HEK293 (cell line): ENCODE data around the gene SPECC1.
"Not testable (repeated sequence)": the region's sequence is repeated elsewhere in the genome, so short reads cannot be mapped to it uniquely, and the experiment has no call there.

Experiments
- CTCF ChIA-PET: fragments of 350-600 bp; formaldehyde crosslinking; extraction: SDS; loops from one replicate; lab custom pipeline; 2021; ENCODE audit warnings: antibody characterized with exemption; lab: Yijun Ruan, JAX
- POLR2A ChIA-PET: fragments of 300-600 bp; formaldehyde crosslinking; extraction: SDS; loops from one replicate; lab custom pipeline; 2020; ENCODE audit warnings: antibody characterized with exemption, inconsistent platforms; lab: Yijun Ruan, JAX
- H3K27ac ChIP-seq: fragments of 200-500 bp; sonication (Bioruptor generic); 2 replicates; pipeline ENCODE4 v1.5.1; 2014; ENCODE audit warnings: low read depth, low read length, control low read depth, inconsistent platforms; ENCODE audit errors: extremely low read depth
- H3K36me3 ChIP-seq, 2 experiments: fragments of 200-500 bp in 1 of 2; sonication (Bioruptor generic) in 1 of 2; 1 replicate in 1 of 2; 2 replicates in 1 of 2; pipeline ENCODE4 v1.5.1; 2014 to 2017; ENCODE audit warnings: inconsistent platforms in 2 of 2, low read length in 2 of 2; ENCODE audit not compliant: control insufficient read depth in 2 of 2, insufficient read depth in 1 of 2
- H3K4me1 ChIP-seq: fragments of 200-500 bp; sonication (Bioruptor generic); 2 replicates; pipeline ENCODE4 v1.5.1; 2014; ENCODE audit warnings: mild to moderate bottlenecking, low read length, inconsistent platforms; ENCODE audit not compliant: control insufficient read depth, insufficient read depth
- H3K4me3 ChIP-seq: 2 replicates; pipeline ENCODE4 v1.5.1; 2011; ENCODE audit warnings: low read depth, mild to moderate bottlenecking, control low read depth, low read length, moderate library complexity
- H3K9me3 ChIP-seq: fragments of 200-500 bp; sonication (Bioruptor generic); 2 replicates; pipeline ENCODE4 v1.5.1; 2014; ENCODE audit warnings: low read depth, low read length, inconsistent platforms; ENCODE audit not compliant: control insufficient read depth, insufficient read depth
- EGR2 ChIP-seq: fragments of 450-650 bp; formaldehyde crosslinking; IDR thresholded peaks from 2 replicates; pipeline ENCODE4 v1.5.1; 2016; ENCODE audit warnings: low read depth, missing biosample characterization, missing genetic modification characterization
- GLI2 ChIP-seq: fragments of 450-650 bp; formaldehyde crosslinking; IDR thresholded peaks from 2 replicates; pipeline ENCODE4; 2017; ENCODE audit warnings: missing biosample characterization, missing genetic modification characterization, low read depth, borderline replicate concordance
- KLF1 ChIP-seq: fragments of 450-650 bp; formaldehyde crosslinking; IDR thresholded peaks from 2 replicates; pipeline ENCODE4 v1.5.1; 2016; ENCODE audit warnings: missing biosample characterization, missing genetic modification characterization
- RBAK ChIP-seq: fragments of 450-650 bp; formaldehyde crosslinking; IDR thresholded peaks from 2 replicates; pipeline ENCODE4 v1.5.1; 2016; ENCODE audit warnings: missing biosample characterization, missing genetic modification characterization
- SCRT1 ChIP-seq: fragments of 450-650 bp; formaldehyde crosslinking; IDR thresholded peaks from 2 replicates; pipeline ENCODE4 v1.5.1; 2016; ENCODE audit warnings: missing biosample characterization, missing genetic modification characterization, borderline replicate concordance
- SETDB1 ChIP-seq: IDR thresholded peaks from one replicate; pipeline ENCODE4 v1.6.1; 2017; ENCODE audit warnings: mild to moderate bottlenecking, low read length, moderate library complexity, mixed read lengths; ENCODE audit not compliant: insufficient read length
- SP2 ChIP-seq: fragments of 450-650 bp; formaldehyde crosslinking; IDR thresholded peaks from 2 replicates; pipeline ENCODE4 v1.5.1; 2016; ENCODE audit warnings: missing biosample characterization, missing genetic modification characterization
- ZBTB17 ChIP-seq: fragments of 450-650 bp; formaldehyde crosslinking; IDR thresholded peaks from 2 replicates; pipeline ENCODE4 v1.5.1; 2016; ENCODE audit warnings: missing biosample characterization, missing genetic modification characterization
- ZFHX2 ChIP-seq: fragments of 450-650 bp; formaldehyde crosslinking; conservative IDR thresholded peaks from 2 replicates; pipeline ENCODE4 v1.5.1; 2016; ENCODE audit warnings: missing biosample characterization, missing genetic modification characterization
- ZIC2 ChIP-seq: fragments of 450-650 bp; formaldehyde crosslinking; IDR thresholded peaks from 2 replicates; pipeline ENCODE4 v1.5.1; 2016; ENCODE audit warnings: missing biosample characterization, missing genetic modification characterization
- ZNF112 ChIP-seq: fragments of 450-650 bp; formaldehyde crosslinking; IDR thresholded peaks from 2 replicates; pipeline ENCODE4 v1.5.0; 2017; ENCODE audit warnings: missing biosample characterization, missing genetic modification characterization
- ZNF157 ChIP-seq: fragments of 450-650 bp; formaldehyde crosslinking; IDR thresholded peaks from 2 replicates; pipeline ENCODE4 v1.5.1; 2016; ENCODE audit warnings: missing biosample characterization, missing genetic modification characterization
- ZNF169 ChIP-seq: fragments of 450-650 bp; formaldehyde crosslinking; IDR thresholded peaks from 2 replicates; pipeline ENCODE4 v1.5.1; 2016; ENCODE audit warnings: missing biosample characterization, missing genetic modification characterization
- ZNF324 ChIP-seq: fragments of 450-650 bp; formaldehyde crosslinking; IDR thresholded peaks from 2 replicates; pipeline ENCODE4 v1.5.1; 2016; ENCODE audit warnings: missing biosample characterization, missing genetic modification characterization
- ZNF391 ChIP-seq: fragments of 450-650 bp; formaldehyde crosslinking; IDR thresholded peaks from 2 replicates; pipeline ENCODE4 v1.5.1; 2016; ENCODE audit warnings: low read depth, missing biosample characterization, missing genetic modification characterization, borderline replicate concordance
- ZNF514 ChIP-seq: fragments of 450-650 bp; formaldehyde crosslinking; IDR thresholded peaks from 2 replicates; pipeline ENCODE4 v1.5.1; 2016; ENCODE audit warnings: missing biosample characterization, missing genetic modification characterization
- ZNF544 ChIP-seq: fragments of 450-650 bp; formaldehyde crosslinking; IDR thresholded peaks from 2 replicates; pipeline ENCODE4 v1.5.0; 2017; ENCODE audit warnings: missing biosample characterization, missing genetic modification characterization
- ZNF558 ChIP-seq: fragments of 450-650 bp; formaldehyde crosslinking; IDR thresholded peaks from 2 replicates; pipeline ENCODE4 v1.5.1; 2016; ENCODE audit warnings: missing biosample characterization, missing genetic modification characterization
- ZNF626 ChIP-seq: fragments of 450-650 bp; sonication (Bioruptor Pico); formaldehyde crosslinking; IDR thresholded peaks from 2 replicates; pipeline ENCODE4 v1.5.1; 2018; ENCODE audit warnings: missing biosample characterization, missing genetic modification characterization, inconsistent platforms
- ZNF843 ChIP-seq: fragments of 450-650 bp; formaldehyde crosslinking; IDR thresholded peaks from 2 replicates; pipeline ENCODE4 v1.5.1; 2016; ENCODE audit warnings: missing biosample characterization, missing genetic modification characterization
- ZSCAN30 ChIP-seq: fragments of 450-650 bp; IDR thresholded peaks from 2 replicates; pipeline ENCODE4 v1.5.1; 2018; ENCODE audit warnings: missing biosample characterization, mild to moderate bottlenecking, missing genetic modification characterization, moderate library complexity
- TF ChIP-seq, protein P1 (sequence below): sonication (generic); formaldehyde crosslinking; IDR thresholded peaks from 2 replicates; pipeline ENCODE4 v1.8.1; 2022; ENCODE audit warnings: mild to moderate bottlenecking, moderate library complexity, missing genetic modification reagents

The SPECC1 gene

DNA sequence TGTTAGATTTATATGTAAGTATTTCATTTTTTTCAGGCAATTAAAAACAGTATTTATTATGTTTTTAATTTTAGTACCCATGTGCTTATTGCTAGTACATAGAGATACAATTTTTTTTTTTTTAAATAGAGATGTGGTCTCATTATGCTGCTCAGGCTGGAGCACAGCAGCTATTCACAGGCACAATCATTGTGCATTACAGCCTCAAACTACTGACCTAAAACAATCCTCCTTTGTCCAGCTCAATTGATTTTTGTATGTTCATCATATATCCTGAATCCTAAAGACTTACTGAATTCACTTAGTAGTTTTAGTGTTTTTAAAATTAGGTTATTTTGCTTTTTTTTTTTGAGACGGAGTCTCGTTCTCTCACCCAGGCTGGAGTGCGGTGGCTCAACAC, 26.3 kb downstream of the SPECC1 start:
- POLR2A ChIA-PET: no interaction called here
- TF ChIP-seq ZNF391 (no peak), ZIC2 (tag by site-specific recombination) (no peak), ZSCAN30 (tag by site-specific recombination) (no peak), KLF1 (tag by site-specific recombination) (no peak), ZNF558 (no peak), SP2 (tag by site-specific recombination) (no peak), SCRT1 (no peak), ZNF157 (tag by site-specific recombination) (no peak), ZNF544 (tag by site-specific recombination) (no peak), ZNF169 (no peak)
- TF ChIP-seq, protein P1, sequence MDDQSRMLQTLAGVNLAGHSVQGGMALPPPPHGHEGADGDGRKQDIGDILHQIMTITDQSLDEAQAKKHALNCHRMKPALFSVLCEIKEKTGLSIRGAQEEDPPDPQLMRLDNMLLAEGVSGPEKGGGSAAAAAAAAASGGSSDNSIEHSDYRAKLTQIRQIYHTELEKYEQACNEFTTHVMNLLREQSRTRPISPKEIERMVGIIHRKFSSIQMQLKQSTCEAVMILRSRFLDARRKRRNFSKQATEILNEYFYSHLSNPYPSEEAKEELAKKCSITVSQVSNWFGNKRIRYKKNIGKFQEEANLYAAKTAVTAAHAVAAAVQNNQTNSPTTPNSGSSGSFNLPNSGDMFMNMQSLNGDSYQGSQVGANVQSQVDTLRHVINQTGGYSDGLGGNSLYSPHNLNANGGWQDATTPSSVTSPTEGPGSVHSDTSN (CRISPR knock-in tag): no peak

DNA sequence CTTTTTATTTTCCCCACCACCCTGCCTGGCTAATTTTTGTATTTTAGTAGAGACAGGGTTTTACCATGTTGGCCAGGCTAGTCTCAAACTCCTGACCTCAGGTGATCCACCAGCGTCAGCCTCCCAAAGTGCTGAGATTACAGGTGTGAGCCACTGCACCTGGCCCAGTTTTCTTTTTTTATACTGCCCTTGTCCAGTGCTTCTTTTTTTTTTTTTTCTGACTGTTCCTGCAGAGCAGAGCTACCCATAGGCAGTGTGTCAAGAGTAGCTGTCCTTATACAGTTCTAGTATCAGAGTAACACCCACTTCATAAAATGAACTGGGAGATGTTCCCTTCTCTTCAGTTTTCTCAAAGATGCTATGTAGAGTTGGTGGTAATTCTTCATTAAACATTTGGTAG, 28.1 kb downstream of the SPECC1 start:
- H3K36me3 ChIP-seq, CTCF ChIA-PET, H3K9me3 ChIP-seq, H3K4me3 ChIP-seq, H3K4me1 ChIP-seq, POLR2A ChIA-PET, H3K27ac ChIP-seq: not testable (repeated sequence)

More for the DNA sequence above, 26.3 kb downstream of the SPECC1 start:
- H3K4me1 ChIP-seq: no peaks in the 10 kb centered on the region
- CTCF ChIA-PET: interaction anchor here (0.7 to 0.8 kb wide), 2 partner anchors 11 to 25 kb away, joined by 3 read pairs; no protein-coding TSS in a partner anchor
- H3K27ac ChIP-seq: no peak overlapping the region
- H3K4me3 ChIP-seq: no peak overlapping the region
- no peaks in the 10 kb centered on the region for H3K9me3 ChIP-seq
- no peaks in the 10 kb centered on the region; a peak in 1 of 3 replicates for H3K36me3 ChIP-seq

DNA sequence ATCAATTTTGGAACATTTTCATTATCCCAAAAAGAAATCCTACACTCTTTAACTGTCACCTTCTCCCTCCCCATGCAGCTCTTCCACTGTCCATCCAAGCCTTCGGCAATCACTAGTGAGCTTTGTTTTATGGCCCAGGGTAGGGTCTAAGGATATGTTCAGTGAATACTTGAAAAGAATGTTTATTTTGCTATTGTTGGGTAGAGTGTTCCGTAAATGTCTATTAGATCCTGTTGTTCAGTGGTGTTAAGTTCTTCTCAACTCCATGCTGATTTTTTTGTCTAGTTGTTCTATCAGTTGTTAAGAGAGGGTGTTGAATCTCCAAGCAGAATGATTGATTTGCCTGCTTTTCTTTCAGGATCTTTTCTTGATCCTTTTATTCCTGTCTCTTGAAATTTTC, 29.9 kb downstream of the SPECC1 start:
- H3K9me3 ChIP-seq: no peaks in the 10 kb centered on the region
- no peak overlapping the region for H3K4me3 ChIP-seq
- TF ChIP-seq RBAK: no peak
- TF ChIP-seq ZBTB17 (tag by site-specific recombination): peak; percentile 86
- ChIA-PET CTCF (interaction anchor here (0.8 kb wide), 1 partner anchor 31 kb away, joined by 3 read pairs; no protein-coding TSS in a partner anchor), POLR2A (no interaction called here)
- no peaks in the 10 kb centered on the region; a peak in 1 of 3 replicates for H3K36me3 ChIP-seq
- H3K4me1 ChIP-seq: peaks cover 3% of the 10 kb centered on the region
- no peak overlapping the region for H3K27ac ChIP-seq

DNA sequence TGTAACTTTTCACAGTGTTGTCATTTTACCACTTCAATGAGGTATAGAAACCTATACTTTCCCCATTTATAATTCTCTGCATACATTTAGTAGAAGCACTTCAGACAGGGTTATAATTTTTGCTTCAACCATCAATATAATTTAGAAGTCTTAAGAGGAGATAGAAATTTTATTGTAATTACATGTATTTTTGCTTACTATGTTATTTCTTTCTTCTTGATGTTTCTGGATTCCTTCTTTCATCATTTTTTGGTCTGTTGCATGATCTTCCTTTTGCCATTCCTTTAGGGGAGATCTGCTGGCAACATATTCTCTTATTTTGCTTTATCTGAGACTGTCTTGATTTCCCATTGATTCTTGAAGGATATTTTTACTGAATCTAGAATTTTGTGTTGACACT, 31.1 kb downstream of the SPECC1 start:
- no peaks in the 10 kb centered on the region for H3K9me3 ChIP-seq
- POLR2A ChIA-PET: no interaction called here
- CTCF ChIA-PET: no interaction called here

DNA sequence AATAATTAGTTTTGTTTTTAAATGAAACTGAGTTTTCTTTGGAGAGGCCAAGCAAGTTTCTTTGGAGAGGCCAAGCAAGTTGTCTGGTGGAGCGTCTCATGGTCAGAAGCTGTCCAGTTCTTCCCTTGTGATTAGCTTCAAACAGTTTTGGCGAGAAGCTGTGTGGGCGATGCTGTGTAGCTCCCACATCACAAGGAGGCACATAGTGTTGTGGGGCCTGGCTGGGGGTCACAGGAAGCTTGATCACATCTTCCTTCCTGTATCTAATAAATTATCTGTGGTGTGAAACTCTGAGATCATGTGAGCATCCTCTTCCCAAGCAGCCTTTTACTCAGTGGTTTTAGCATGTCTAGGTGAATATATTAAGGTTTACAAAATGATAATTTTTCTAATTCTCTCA, 33.9 kb downstream of the SPECC1 start:
- no peaks in the 10 kb centered on the region for H3K9me3 ChIP-seq
- POLR2A ChIA-PET: no interaction called here
- TF ChIP-seq ZNF843 (tag by site-specific recombination) (no peak), ZNF324 (tag by site-specific recombination) (no peak), ZNF626 (tag by site-specific recombination) (no peak), ZNF514 (tag by site-specific recombination) (no peak), EGR2 (tag by site-specific recombination) (peak; percentile 25; the same call in 1 of the 2 replicates), RBAK (no peak), ZFHX2 (tag by site-specific recombination) (peak; percentile 47), SCRT1 (no peak), ZNF112 (tag by site-specific recombination) (no peak), GLI2 (tag by site-specific recombination) (no peak)
- H3K4me1 ChIP-seq: peaks cover 9% of the 10 kb centered on the region
- CTCF ChIA-PET: interaction anchor here (0.6 to 1.7 kb wide), 5 partner anchors 19 to 50 kb away, joined by 3 to 6 read pairs (median 3); partner anchors contain the start of gene SPECC1
- no peaks in the 10 kb centered on the region; a peak in 1 of 3 replicates for H3K36me3 ChIP-seq
- no peak overlapping the region for H3K27ac ChIP-seq
- H3K4me3 ChIP-seq: no peak overlapping the region

More for the DNA sequence above, 31.1 kb downstream of the SPECC1 start:
- H3K36me3 ChIP-seq: no peaks in the 10 kb centered on the region; a peak in 1 of 3 replicates
- no peak overlapping the region for H3K4me3 ChIP-seq
- H3K4me1 ChIP-seq: peaks cover 9% of the 10 kb centered on the region
- H3K27ac ChIP-seq: no peak overlapping the region
- no peak for TF ChIP-seq SETDB1
